HEK293T (cell line): ENCODE results near the gene TRAT1.

Source experiments
- CTCF ChIA-PET: fragments of 350-600 bp; formaldehyde crosslinking; extraction: SDS; loops from one replicate; lab custom pipeline; 2021; ENCODE audit warnings: antibody characterized with exemption, inconsistent platforms; lab: Yijun Ruan, JAX
- POLR2A ChIA-PET: fragments of 350-600 bp; formaldehyde crosslinking; extraction: SDS; loops from one replicate; lab custom pipeline; 2020; ENCODE audit warnings: antibody characterized with exemption, inconsistent platforms; lab: Yijun Ruan, JAX
- DNase-seq: peaks from one replicate; pipeline ENCODE4 v3.0.0; 2012; ENCODE audit warnings: mixed read lengths; ENCODE audit errors: extremely low spot score
- ARNT ChIP-seq: fragments of 450-650 bp; IDR thresholded peaks from 2 replicates; pipeline ENCODE4 v1.6.1; 2017; ENCODE audit warnings: mild to moderate bottlenecking
- BHLHE40 ChIP-seq: fragments of 450-650 bp; IDR thresholded peaks from 2 replicates; pipeline ENCODE4 v1.6.1; 2016; ENCODE audit warnings: mild to moderate bottlenecking, moderate library complexity, borderline replicate concordance
- CTBP1 ChIP-seq: fragments of 450-650 bp; IDR thresholded peaks from 2 replicates; pipeline ENCODE4 v1.6.1; 2016; ENCODE audit warnings: borderline replicate concordance
- ELF4 ChIP-seq: fragments of 450-650 bp; IDR thresholded peaks from 2 replicates; pipeline ENCODE4 v1.6.1; 2017; ENCODE audit warnings: antibody characterized with exemption
- FOXA1 ChIP-seq: fragments of 450-650 bp; IDR thresholded peaks from 2 replicates; pipeline ENCODE4 v1.6.1; 2016; ENCODE audit warnings: mild to moderate bottlenecking
- FOXK2 ChIP-seq: fragments of 450-650 bp; IDR thresholded peaks from 2 replicates; pipeline ENCODE4 v1.6.1; 2016; ENCODE audit warnings: mild to moderate bottlenecking
- FOXM1 ChIP-seq: fragments of 450-650 bp; IDR thresholded peaks from 2 replicates; pipeline ENCODE4 v1.6.1; 2017; ENCODE audit warnings: mild to moderate bottlenecking, borderline replicate concordance
- HDGF ChIP-seq: fragments of 450-650 bp; IDR thresholded peaks from 2 replicates; pipeline ENCODE4 v1.6.1; 2017; ENCODE audit warnings: antibody characterized with exemption, borderline replicate concordance
- L3MBTL2 ChIP-seq: fragments of 450-650 bp; conservative IDR thresholded peaks from 2 replicates; pipeline ENCODE4 v1.6.1; 2016; ENCODE audit warnings: mild to moderate bottlenecking
- LEF1 ChIP-seq: fragments of 450-650 bp; IDR thresholded peaks from 2 replicates; pipeline ENCODE4 v1.6.1; 2017; ENCODE audit warnings: mild to moderate bottlenecking, borderline replicate concordance
- NFRKB ChIP-seq: fragments of 450-650 bp; IDR thresholded peaks from 2 replicates; pipeline ENCODE4 v1.6.1; 2016; ENCODE audit warnings: mild to moderate bottlenecking, moderate library complexity
- SP1 ChIP-seq: fragments of 450-650 bp; IDR thresholded peaks from 2 replicates; pipeline ENCODE4 v1.6.1; 2017
- SUZ12 ChIP-seq: fragments of 450-650 bp; IDR thresholded peaks from 2 replicates; pipeline ENCODE4 v1.6.1; 2016; ENCODE audit warnings: mild to moderate bottlenecking
- TARDBP ChIP-seq: fragments of 450-650 bp; IDR thresholded peaks from 2 replicates; pipeline ENCODE4 v1.6.1; 2016
- ZNF384 ChIP-seq: fragments of 450-650 bp; IDR thresholded peaks from 2 replicates; pipeline ENCODE4 v1.6.1; 2016
- TF ChIP-seq, protein P1 (sequence below): fragments of 450-650 bp; IDR thresholded peaks from 2 replicates; pipeline ENCODE4 v1.6.1; 2016

The TRAT1 gene

DNA sequence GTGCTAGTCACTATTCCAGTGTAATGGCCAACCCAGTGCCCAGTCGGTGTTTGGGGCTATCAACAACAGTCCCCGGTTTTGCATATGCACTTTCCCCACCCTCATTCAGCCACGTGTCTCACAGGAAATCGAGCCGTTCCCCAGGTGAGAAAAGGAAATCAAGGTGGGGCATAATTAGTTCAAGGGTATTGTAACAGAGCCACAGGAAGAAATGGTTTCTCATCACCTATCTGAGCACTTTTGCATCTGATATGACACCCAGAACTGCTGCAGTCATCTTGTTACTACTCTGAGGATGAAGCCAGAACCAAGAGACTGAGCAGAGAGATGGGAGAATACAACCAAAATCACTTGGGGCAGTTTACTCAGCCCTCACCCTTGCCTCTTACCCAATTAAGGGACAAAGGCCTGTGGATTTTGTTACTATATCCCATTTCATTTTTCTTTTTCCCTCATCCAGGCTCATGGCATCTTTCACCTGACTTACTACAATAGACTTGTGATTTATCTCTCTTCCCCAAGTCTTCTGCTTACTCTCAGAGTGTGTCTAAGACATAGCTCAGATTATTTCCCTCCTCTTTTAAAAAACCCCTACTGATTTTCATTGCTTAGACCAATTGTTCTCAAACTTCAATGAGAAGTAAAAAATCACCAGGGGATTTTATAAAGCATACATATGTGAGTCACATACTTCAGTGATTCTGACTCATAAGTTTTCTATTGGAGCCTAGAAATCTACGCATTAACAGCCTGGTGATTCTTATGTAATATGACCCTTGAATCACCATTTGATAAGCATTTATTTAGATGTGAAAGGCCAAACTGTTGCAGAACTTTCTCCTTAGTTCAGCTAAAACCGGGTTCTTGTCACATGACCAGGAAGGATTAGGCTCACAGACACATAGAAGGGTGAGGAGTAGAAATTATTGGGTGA is 40.5 kb downstream of the TRAT1 start:
- ChIA-PET CTCF (no interaction called here), POLR2A (no interaction called here)
- no peak for DNase-seq
- no peak for TF ChIP-seq NFRKB
- TF ChIP-seq ZNF384: no peak
- TF ChIP-seq FOXM1: no peak
- TF ChIP-seq LEF1: no peak
- TF ChIP-seq FOXA1: no peak
- TF ChIP-seq HDGF: no peak
- no peak for TF ChIP-seq L3MBTL2
- no peak for TF ChIP-seq TARDBP
- TF ChIP-seq, protein P1, sequence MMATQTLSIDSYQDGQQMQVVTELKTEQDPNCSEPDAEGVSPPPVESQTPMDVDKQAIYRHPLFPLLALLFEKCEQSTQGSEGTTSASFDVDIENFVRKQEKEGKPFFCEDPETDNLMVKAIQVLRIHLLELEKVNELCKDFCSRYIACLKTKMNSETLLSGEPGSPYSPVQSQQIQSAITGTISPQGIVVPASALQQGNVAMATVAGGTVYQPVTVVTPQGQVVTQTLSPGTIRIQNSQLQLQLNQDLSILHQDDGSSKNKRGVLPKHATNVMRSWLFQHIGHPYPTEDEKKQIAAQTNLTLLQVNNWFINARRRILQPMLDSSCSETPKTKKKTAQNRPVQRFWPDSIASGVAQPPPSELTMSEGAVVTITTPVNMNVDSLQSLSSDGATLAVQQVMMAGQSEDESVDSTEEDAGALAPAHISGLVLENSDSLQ: no peak
- no peak for TF ChIP-seq SP1
- no peak for TF ChIP-seq ELF4
- TF ChIP-seq BHLHE40: no peak
- no peak for TF ChIP-seq FOXK2
- no peak for TF ChIP-seq SUZ12
- TF ChIP-seq ARNT: no peak
- no peak for TF ChIP-seq CTBP1

- DNase-seq: no peak
- CTCF ChIA-PET: no interaction called here
- TF ChIP-seq HDGF (no peak), TARDBP (no peak), SUZ12 (no peak), NFRKB (no peak), BHLHE40 (no peak), LEF1 (no peak), FOXA1 (no peak), FOXM1 (no peak), ARNT (no peak), SP1 (no peak), ELF4 (no peak), CTBP1 (no peak), FOXK2 (no peak)
- TF ChIP-seq, protein P1: no peak
- POLR2A ChIA-PET: no interaction called here
Observed at GRCh38 chr3:108863799-108864135, 41.2 kb downstream of the TRAT1 start.

DNA sequence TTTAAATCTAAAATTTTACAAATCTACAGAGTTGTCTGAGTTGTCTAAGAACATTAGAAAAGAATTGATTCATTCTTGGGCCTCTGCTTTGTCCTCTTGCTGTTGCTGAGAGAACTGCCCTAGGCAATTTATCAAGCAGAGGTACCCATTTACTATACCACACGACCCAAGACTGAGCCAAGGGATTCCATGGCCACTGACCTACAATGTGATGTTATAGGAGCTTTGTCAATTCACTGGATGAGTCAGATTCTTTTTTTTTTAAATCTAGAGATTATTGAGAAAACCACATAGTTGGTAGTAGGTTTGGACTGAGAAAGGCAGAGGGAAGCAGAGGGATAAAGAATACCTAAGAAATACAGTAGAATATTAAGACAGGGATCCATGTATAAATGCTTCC is 55.3 kb downstream of the TRAT1 start:
- no peak for TF ChIP-seq LEF1
- TF ChIP-seq NFRKB: no peak
- TF ChIP-seq TARDBP: no peak
- TF ChIP-seq FOXK2: no peak
- no peak for TF ChIP-seq SP1
- DNase-seq: no peak
- CTCF ChIA-PET: no interaction called here
- POLR2A ChIA-PET: no interaction called here

- CTCF ChIA-PET: interaction anchor here (0.6 kb wide), 1 partner anchor 1034 kb away, joined by 3 read pairs; no protein-coding TSS in a partner anchor
- DNase-seq: no peak
- no peak for TF ChIP-seq NFRKB
- no peak for TF ChIP-seq BHLHE40
- TF ChIP-seq FOXM1: no peak
- no peak for TF ChIP-seq ELF4
- no peak for TF ChIP-seq ZNF384
- TF ChIP-seq FOXK2: no peak
- TF ChIP-seq, protein P1: no peak
- TF ChIP-seq FOXA1: no peak
- TF ChIP-seq L3MBTL2: no peak
- no peak for TF ChIP-seq CTBP1
- TF ChIP-seq SUZ12: no peak
- no peak for TF ChIP-seq HDGF
- TF ChIP-seq SP1: no peak
- no peak for TF ChIP-seq ARNT
- POLR2A ChIA-PET: no interaction called here
Observed at GRCh38 chr3:108879915-108880314, 57.3 kb downstream of the TRAT1 start.

DNA sequence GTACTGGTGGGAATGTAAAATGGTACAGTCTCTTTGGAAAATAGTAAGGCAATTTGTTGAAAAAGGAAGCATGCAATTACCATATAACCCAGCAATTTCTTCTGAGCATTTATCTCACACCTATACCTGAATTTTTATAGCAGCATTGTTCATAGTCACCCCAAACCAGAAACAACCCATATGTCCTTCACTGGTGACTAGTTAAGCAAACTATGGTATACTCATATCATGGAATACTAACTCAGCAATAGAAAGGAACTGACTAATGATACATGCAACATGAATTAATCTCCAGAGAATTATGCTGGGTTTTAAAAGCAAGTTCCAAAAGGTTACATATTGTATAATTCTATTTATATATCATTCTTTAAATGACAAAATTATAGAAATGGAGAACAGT is 60.2 kb downstream of the TRAT1 start:
- CTCF ChIA-PET: no interaction called here
- POLR2A ChIA-PET: no interaction called here
- DNase-seq: no peak
- TF ChIP-seq ELF4: no peak
- no peak for TF ChIP-seq FOXK2
- no peak for TF ChIP-seq L3MBTL2
- TF ChIP-seq NFRKB: no peak
- TF ChIP-seq SUZ12: no peak
- no peak for TF ChIP-seq CTBP1
- TF ChIP-seq SP1: no peak
- TF ChIP-seq BHLHE40: no peak
- no peak for TF ChIP-seq FOXM1
- TF ChIP-seq ZNF384: no peak
- no peak for TF ChIP-seq HDGF
- TF ChIP-seq LEF1: no peak
- TF ChIP-seq ARNT: no peak

GRCh38 chr3:108883373-108883772 is 60.8 kb downstream of the TRAT1 start:
- no peak for DNase-seq
- CTCF ChIA-PET: no interaction called here
- POLR2A ChIA-PET: no interaction called here
- TF ChIP-seq FOXK2: no peak
